ENCODE data around the gene IVL. TPM values are rescaled to one million over a fixed set of nuclear protein-coding genes. Genes with fewer than 3 reads are reported as not detected.

The IVL gene
- total and polyA plus RNA-seq, 2 donors from 2014 or later, result not detected

DNA sequence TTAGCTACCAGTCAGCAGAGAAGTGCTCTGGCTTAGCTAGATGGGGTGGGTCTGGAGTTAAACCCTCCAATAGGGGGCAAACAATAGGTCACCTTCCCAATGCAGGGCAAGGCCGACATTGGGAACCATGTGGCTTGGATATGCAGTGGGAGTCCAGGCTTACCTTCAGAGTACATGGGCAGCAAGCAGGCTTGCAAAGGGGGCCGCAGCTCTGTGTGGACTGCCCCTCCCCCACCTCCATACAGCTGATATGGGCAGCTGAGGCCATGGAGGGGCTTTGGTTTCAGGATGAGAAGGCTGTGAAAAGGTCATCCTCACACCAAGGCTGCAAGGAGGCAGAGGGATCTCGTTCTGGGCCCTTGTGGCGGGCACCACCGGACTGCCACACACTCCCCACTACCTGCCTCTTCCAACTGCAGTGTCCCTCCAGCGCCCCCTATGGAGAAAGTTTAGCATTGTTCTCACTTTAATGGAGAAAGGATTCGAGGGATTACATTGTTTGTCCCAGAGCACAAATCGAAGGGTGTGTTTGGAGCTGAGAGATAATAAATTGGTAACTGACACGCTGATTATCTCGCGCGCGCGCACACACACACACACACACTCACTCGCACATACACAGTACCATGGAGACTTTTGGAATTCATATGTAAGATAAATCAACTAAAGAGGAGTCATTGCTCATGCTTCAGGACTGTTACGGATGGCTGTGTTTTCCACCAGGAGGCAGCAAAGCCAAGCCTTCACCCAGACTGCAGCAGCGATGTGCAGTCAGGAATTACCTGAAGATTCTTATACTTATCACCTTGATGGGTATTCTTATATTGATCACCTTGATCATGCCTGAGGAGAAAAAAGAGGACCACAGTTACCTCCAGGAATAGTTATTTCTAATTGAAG, 37.3 kb upstream of the IVL start:
- H3K27ac ChIP-seq (ENCODE audit: low read depth in 2 of 2, low read length in 2 of 2), result no peak overlapping the region
- intact Hi-C loops (cut with DNase I), result no loop called here
- peak in 3 of 5 donors; percentile 23 to 45 (median 34) for DNase-seq
- H3K27me3 ChIP-seq (ENCODE audit: control insufficient read depth, insufficient read depth, low read length), result no peaks in the 10 kb centered on the region
- no peaks in the 10 kb centered on the region for H3K4me1 ChIP-seq (ENCODE audit: control insufficient read depth in 2 of 3, insufficient read depth in 2 of 3, low read depth in 1 of 3, low read length in 3 of 3)
- H3K9ac ChIP-seq (ENCODE audit: low read length in 3 of 3), result no peak overlapping the region
- H3K4me3 ChIP-seq (ENCODE audit: low read length in 3 of 3), result no peak overlapping the region
- H3K36me3 ChIP-seq (ENCODE audit: control insufficient read depth in 2 of 3, insufficient read depth in 3 of 3, low read length in 3 of 3), result no peaks in the 10 kb centered on the region
- H3K9me3 ChIP-seq (ENCODE audit: control insufficient read depth in 2 of 3, insufficient read depth in 1 of 3, low read length in 3 of 3), result no peaks in the 10 kb centered on the region
- no peak for FAIRE-seq
- TF ChIP-seq, protein P1, sequence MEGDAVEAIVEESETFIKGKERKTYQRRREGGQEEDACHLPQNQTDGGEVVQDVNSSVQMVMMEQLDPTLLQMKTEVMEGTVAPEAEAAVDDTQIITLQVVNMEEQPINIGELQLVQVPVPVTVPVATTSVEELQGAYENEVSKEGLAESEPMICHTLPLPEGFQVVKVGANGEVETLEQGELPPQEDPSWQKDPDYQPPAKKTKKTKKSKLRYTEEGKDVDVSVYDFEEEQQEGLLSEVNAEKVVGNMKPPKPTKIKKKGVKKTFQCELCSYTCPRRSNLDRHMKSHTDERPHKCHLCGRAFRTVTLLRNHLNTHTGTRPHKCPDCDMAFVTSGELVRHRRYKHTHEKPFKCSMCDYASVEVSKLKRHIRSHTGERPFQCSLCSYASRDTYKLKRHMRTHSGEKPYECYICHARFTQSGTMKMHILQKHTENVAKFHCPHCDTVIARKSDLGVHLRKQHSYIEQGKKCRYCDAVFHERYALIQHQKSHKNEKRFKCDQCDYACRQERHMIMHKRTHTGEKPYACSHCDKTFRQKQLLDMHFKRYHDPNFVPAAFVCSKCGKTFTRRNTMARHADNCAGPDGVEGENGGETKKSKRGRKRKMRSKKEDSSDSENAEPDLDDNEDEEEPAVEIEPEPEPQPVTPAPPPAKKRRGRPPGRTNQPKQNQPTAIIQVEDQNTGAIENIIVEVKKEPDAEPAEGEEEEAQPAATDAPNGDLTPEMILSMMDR (IDR thresholded peaks at IDR 0.05; ENCODE audit: borderline replicate concordance, extremely low read depth, insufficient read depth), result peak; percentile 28

DNA sequence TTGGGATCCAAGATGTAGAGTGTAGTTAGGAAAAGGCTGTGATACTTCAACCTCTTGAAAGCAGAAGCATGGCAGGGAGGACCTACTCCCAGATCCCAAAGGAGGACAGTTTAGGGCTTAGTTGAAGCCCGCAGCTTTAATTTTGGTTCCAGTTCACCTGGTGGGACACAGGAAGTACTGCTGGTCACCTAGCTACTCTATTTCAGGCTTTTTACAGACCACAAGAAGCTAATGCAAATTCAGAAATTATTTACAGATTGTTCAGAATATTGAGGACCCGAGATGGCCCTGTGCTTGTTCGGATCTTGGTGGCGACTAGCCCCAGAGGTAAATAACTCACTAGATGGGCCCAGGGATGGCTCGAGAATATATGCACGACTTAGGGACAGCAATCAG, 36.6 kb upstream of the IVL start:
- Histone ChIP-seq H3K4me3 (ENCODE audit: low read length in 3 of 3) (no peak overlapping the region), H3K27ac (ENCODE audit: low read depth in 2 of 2, low read length in 2 of 2) (no peak overlapping the region), H3K27me3 (ENCODE audit: control insufficient read depth, insufficient read depth, low read length) (no peaks in the 10 kb centered on the region), H3K9me3 (ENCODE audit: control insufficient read depth in 2 of 3, insufficient read depth in 1 of 3, low read length in 3 of 3) (no peaks in the 10 kb centered on the region), H3K4me1 (ENCODE audit: control insufficient read depth in 2 of 3, insufficient read depth in 2 of 3, low read depth in 1 of 3, low read length in 3 of 3) (no peaks in the 10 kb centered on the region), H3K9ac (ENCODE audit: low read length in 3 of 3) (no peak overlapping the region), H3K36me3 (ENCODE audit: control insufficient read depth in 2 of 3, insufficient read depth in 3 of 3, low read length in 3 of 3) (no peaks in the 10 kb centered on the region)
- no peak for DNase-seq
- intact Hi-C loops (cut with DNase I), result no loop called here
- no peak for FAIRE-seq
- TF ChIP-seq, protein P1 (IDR thresholded peaks at IDR 0.05; ENCODE audit: borderline replicate concordance, extremely low read depth, insufficient read depth), result no peak

DNA sequence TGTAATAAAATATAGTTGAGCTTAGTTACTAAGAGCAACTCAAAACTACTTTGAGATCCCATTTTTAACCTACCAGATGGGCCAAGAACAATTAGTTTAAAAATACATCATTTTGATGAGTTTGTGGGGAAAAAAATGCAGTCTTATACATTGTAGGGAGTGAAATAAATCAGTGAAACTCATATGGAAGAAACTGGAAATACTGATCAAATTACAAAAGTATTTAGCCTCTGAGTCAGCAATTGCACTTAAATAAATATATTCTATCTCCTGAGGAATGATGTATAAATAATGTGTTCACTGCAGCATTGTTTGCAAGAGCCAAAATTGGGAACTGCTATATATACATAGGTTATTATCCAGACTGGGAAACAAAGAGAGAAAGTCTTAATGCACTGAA, 34.9 kb upstream of the IVL start:
- H3K4me1 ChIP-seq (ENCODE audit: control insufficient read depth in 2 of 3, insufficient read depth in 2 of 3, low read depth in 1 of 3, low read length in 3 of 3), result no peaks in the 10 kb centered on the region
- no peaks in the 10 kb centered on the region for H3K9me3 ChIP-seq (ENCODE audit: control insufficient read depth in 2 of 3, insufficient read depth in 1 of 3, low read length in 3 of 3)
- TF ChIP-seq, protein P1 (IDR thresholded peaks at IDR 0.05; ENCODE audit: borderline replicate concordance, extremely low read depth, insufficient read depth), result no peak
- no peaks in the 10 kb centered on the region for H3K36me3 ChIP-seq (ENCODE audit: control insufficient read depth in 2 of 3, insufficient read depth in 3 of 3, low read length in 3 of 3)
- no peak overlapping the region for H3K9ac ChIP-seq (ENCODE audit: low read length in 3 of 3)
- DNase-seq (peak in 1 of 5 donors; percentile 5), FAIRE-seq (no peak)
- H3K27ac ChIP-seq (ENCODE audit: low read depth in 2 of 2, low read length in 2 of 2), result no peak overlapping the region
- no peaks in the 10 kb centered on the region for H3K27me3 ChIP-seq (ENCODE audit: control insufficient read depth, insufficient read depth, low read length)
- no peak overlapping the region for H3K4me3 ChIP-seq (ENCODE audit: low read length in 3 of 3)
- intact Hi-C loops (cut with DNase I), result no loop called here
